ENCODE data around the gene RERE. TPM values are rescaled to one million over a fixed set of nuclear protein-coding genes. Genes with fewer than 3 reads are reported as not detected.

Gene RERE
- total RNA-seq, 2 experiments from 2014 or later = 45.8 to 57.1 TPM

GRCh38 chr1:8711873-8712412 is 105.5 kb downstream of the RERE start:
- Mint-ChIP-seq H3K9me3 (peaks cover 2% of the 10 kb centered on the region), H3K27me3 (peaks cover 4% of the 10 kb centered on the region), H3K4me3 (peak overlapping the region; percentile 12), H3K36me3 (ENCODE audit: low read depth) (no peaks in the 10 kb centered on the region), H3K4me1 (ENCODE audit: low read depth) (peaks cover 19% of the 10 kb centered on the region), H3K27ac (peak overlapping the region; percentile 12)
- ATAC-seq (no peak), DNase-seq (no peak)
- CTCF ChIA-PET = interaction anchor here (1.4 kb wide), 1 partner anchor 143 kb away, joined by 3 read pairs; no protein-coding TSS in a partner anchor
- POLR2A ChIA-PET = interaction anchor here (0.7 kb wide), 1 partner anchor 10 kb away, joined by 3 read pairs; no protein-coding TSS in a partner anchor
- no peak for TF ChIP-seq CTCF (IDR thresholded peaks at IDR 0.05)
- intact Hi-C loops (cut with micrococcal nuclease) = no loop called here

GRCh38 chr1:8711151-8711550 is 106.3 kb downstream of the RERE start:
- peaks cover 19% of the 10 kb centered on the region for H3K4me1 Mint-ChIP-seq (ENCODE audit: low read depth)

GRCh38 chr1:8708259-8708658 is 109.2 kb downstream of the RERE start:
- peaks cover 20% of the 10 kb centered on the region for H3K4me1 Mint-ChIP-seq (ENCODE audit: low read depth)
- no peak overlapping the region for H3K27ac Mint-ChIP-seq
- no peak for TF ChIP-seq CTCF (IDR thresholded peaks at IDR 0.05)
- H3K9me3 Mint-ChIP-seq = peaks cover 2% of the 10 kb centered on the region
- DNase-seq (no peak), ATAC-seq (no peak)
- peaks cover 31% of the 10 kb centered on the region for H3K27me3 Mint-ChIP-seq
- POLR2A ChIA-PET = no interaction called here
- H3K4me3 Mint-ChIP-seq = no peak overlapping the region
- H3K36me3 Mint-ChIP-seq (ENCODE audit: low read depth) = peaks cover 2% of the 10 kb centered on the region
- intact Hi-C loops (cut with micrococcal nuclease) = no loop called here
- CTCF ChIA-PET = interaction anchor here (1.3 to 1.4 kb wide), 2 partner anchors 18 to 37 kb away, joined by 3 to 8 read pairs; no protein-coding TSS in a partner anchor

More at GRCh38 chr1:8711151-8711550, 106.3 kb downstream of the RERE start:
- ChIA-PET POLR2A (no interaction called here), CTCF (interaction anchor here (1.4 kb wide), 1 partner anchor 142 kb away, joined by 3 read pairs; no protein-coding TSS in a partner anchor)
- no peaks in the 10 kb centered on the region for H3K36me3 Mint-ChIP-seq (ENCODE audit: low read depth)
- ATAC-seq (no peak), DNase-seq (no peak)
- H3K4me3 Mint-ChIP-seq = no peak overlapping the region
- no peak overlapping the region for H3K27ac Mint-ChIP-seq
- H3K9me3 Mint-ChIP-seq = peaks cover 2% of the 10 kb centered on the region
- no peak for TF ChIP-seq CTCF (IDR thresholded peaks at IDR 0.05)
- peaks cover 10% of the 10 kb centered on the region for H3K27me3 Mint-ChIP-seq
- intact Hi-C loops (cut with micrococcal nuclease) = no loop called here

GRCh38 chr1:8706995-8707396 is 110.4 kb downstream of the RERE start:
- ChIA-PET POLR2A (no interaction called here), CTCF (interaction anchor here (0.8 to 1.9 kb wide), 3 partner anchors 16 to 142 kb away, joined by 3 to 11 read pairs (median 4); no protein-coding TSS in a partner anchor)
- no peak overlapping the region for H3K4me3 Mint-ChIP-seq
- intact Hi-C loops (cut with micrococcal nuclease) = no loop called here
- H3K36me3 Mint-ChIP-seq (ENCODE audit: low read depth) = peaks cover 5% of the 10 kb centered on the region
- ATAC-seq (no peak), DNase-seq (no peak)
- peaks cover 2% of the 10 kb centered on the region for H3K9me3 Mint-ChIP-seq
- TF ChIP-seq CTCF (IDR thresholded peaks at IDR 0.05) = no peak
- peaks cover 34% of the 10 kb centered on the region for H3K27me3 Mint-ChIP-seq
- peaks cover 14% of the 10 kb centered on the region for H3K4me1 Mint-ChIP-seq (ENCODE audit: low read depth)
- no peak overlapping the region for H3K27ac Mint-ChIP-seq

GRCh38 chr1:8706291-8706690 is 111.1 kb downstream of the RERE start:
- Mint-ChIP-seq H3K4me1 (ENCODE audit: low read depth) (peaks cover 18% of the 10 kb centered on the region), H3K27me3 (peaks cover 34% of the 10 kb centered on the region), H3K36me3 (ENCODE audit: low read depth) (peaks cover 5% of the 10 kb centered on the region), H3K27ac (no peak overlapping the region), H3K4me3 (no peak overlapping the region), H3K9me3 (peaks cover 2% of the 10 kb centered on the region)
- no peak for TF ChIP-seq CTCF (IDR thresholded peaks at IDR 0.05)
- intact Hi-C loops (cut with micrococcal nuclease) = no loop called here
- POLR2A ChIA-PET = interaction anchor here (0.6 kb wide), 2 partner anchors 16 to 117 kb away, joined by 3 to 5 read pairs; no protein-coding TSS in a partner anchor
- ATAC-seq (no peak), DNase-seq (no peak)
- CTCF ChIA-PET = interaction anchor here (1.1 to 1.9 kb wide), 3 partner anchors 20 to 143 kb away, joined by 3 to 11 read pairs (median 4); no protein-coding TSS in a partner anchor
